GM08714 (cell line): ENCODE measurements around the gene BCKDHA.

Source experiments
- H3K4me3 ChIP-seq: fragments of 200-500 bp; sonication (Bioruptor generic); 2 replicates; pipeline ENCODE4 v1.5.1; 2014; ENCODE audit warnings: mild to moderate bottlenecking, low read length, inconsistent platforms
- ZNF274 ChIP-seq: IDR thresholded peaks from 2 replicates; pipeline ENCODE4 v1.6.1; 2012; ENCODE audit warnings: mild to moderate bottlenecking, low read depth, low read length

BCKDHA gene

DNA sequence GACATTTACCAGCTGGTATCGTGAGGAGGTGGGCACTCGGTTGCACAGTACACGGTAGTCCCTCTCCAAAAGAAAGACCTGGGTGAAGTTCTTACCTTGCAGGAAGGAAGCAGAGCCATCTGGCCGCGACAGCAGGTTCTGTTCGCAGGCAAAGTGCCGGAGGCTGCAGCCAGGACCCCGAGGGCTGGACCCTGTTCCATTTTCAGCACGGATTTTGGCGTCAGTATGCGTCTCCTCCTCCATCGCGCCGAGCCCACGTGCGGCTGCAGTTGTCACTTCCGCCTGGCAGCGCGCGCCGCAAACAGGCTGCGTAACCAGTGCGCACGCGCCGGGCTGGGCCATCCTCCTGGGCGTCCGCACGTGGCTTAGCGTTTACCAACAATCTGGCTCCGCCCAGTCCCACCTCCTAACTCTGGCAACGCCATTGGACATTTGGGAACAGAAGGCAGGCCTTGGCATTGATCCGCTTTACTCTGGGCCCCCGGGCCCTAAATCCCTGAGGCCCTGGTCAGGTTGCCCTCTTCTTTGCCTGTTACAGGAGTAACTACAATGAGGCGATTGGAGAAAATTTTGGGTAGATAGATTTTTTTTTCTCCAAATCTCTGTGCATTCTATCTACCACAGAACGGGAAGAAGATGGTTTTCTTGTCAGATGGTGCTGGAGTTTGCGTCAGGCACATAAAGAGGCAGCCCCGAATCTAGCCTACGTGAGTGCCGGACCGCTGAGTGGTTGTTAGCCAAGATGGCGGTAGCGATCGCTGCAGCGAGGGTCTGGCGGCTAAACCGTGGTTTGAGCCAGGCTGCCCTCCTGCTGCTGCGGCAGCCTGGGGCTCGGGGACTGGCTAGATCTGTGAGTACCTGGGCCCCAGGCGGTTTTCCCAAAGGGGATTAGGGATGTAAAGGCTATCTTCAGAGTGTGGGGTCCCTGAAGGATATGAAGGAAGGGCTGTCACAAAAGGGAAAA lies at the start of gene BCKDHA, which contains the start of gene EXOSC5:
TSS of gene BCKDHA (plus strand) at position 733 of the 964 bp plus-strand sequence. CDS start at position 743, 10 bp downstream.
TSS of gene EXOSC5 (minus strand) at position 274 of the 964 bp plus-strand sequence. CDS start at position 243, 31 bp downstream.
- H3K4me3 ChIP-seq = peak within 1 kb of the TSS; percentile 99
- no peak for TF ChIP-seq ZNF274

DNA sequence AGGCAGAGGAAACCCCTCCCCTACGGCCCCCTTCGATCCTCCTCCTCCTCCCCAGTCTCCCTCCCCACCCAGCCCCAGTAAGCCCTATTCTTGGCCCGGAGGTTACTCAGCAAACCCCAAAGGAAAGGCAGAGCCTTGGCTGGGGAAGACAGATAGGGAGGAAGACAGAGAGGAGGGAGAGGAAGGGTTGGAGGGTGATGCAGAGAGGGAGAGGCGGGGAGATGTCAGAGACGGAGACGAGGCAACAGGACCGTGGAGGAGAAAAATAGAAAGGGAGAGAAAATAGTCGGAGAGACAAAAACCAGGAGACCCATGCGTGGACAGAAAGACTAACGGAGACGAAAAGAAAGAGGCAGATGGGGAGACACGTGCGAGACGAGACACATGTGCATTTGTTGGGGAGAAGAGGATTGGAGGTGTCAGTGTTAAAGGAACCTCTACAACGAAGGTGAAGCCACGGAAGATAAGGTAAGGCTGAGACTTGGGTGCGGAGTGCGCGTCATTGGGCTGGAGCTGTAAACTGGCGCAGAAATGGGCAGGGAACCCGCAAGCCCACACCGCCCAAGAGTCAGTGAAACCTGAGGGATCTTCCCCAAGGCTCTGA lies 46.8 kb upstream of the BCKDHA start:
- no peak for TF ChIP-seq ZNF274
- H3K4me3 ChIP-seq = peak overlapping the region; percentile 78

DNA sequence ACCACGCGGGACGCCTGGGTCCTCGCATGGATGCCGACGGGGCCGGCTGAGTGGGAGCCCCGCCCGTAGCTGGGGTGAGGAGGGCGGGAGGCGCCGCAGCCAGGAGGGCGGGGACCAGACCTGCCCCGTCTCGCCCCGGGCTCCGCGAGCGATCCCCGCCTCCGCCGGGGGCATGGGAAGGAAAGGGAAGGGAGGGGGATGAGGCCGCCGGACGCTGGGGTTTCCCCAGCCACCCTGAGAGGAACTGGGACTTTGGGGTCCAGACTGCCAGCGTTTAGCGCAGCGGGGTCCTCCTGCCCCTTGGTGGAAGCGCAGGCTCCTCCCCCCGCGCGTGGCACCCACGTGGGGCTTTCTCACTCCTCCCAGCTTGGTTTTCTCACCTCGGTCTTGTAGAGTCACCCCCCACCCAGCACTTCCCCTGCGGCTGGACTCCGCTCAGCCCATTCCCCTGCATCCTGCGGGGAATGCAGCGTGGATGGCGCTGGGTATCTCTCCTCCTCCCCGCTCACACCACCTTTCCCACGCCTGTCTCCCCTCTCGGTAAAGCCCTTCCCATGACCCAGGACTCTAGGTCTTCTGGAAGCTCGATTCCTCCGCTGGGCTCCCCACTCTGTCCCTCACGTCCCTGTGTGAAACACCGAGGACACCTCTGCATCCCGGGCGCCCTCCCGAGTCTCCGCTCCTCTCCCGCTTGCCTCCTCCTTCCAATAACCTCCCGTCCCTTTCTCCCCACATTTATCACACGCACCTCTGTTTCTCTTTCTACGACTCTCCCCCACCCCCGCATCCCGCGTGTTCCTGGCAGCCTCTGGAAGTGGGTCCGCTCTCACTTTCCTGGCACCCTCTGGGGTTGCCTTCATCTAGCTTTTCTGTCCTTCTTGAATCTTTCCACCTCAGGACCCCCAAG lies 46.0 kb upstream of the BCKDHA start:
- TF ChIP-seq ZNF274 = no peak
- H3K4me3 ChIP-seq = peak overlapping the region; percentile 78

DNA sequence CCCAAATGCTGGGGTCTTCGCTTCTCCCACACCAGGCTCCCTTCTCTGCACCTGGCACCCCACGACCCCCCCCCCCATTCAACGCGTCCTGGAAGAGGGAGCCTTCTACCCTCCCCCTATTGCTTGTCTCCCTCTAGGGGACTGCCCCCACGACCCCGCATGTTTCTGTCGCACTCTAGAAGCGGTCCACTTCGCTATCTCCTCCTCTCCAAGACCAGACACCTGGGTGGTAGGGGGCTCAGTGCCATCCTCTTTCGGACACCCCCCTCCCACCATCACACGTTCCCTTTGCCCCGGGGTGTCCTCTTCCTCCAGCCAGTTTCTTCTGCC lies 45.4 kb upstream of the BCKDHA start:
- TF ChIP-seq ZNF274 = no peak
- peak overlapping the region; percentile 78 for H3K4me3 ChIP-seq

DNA sequence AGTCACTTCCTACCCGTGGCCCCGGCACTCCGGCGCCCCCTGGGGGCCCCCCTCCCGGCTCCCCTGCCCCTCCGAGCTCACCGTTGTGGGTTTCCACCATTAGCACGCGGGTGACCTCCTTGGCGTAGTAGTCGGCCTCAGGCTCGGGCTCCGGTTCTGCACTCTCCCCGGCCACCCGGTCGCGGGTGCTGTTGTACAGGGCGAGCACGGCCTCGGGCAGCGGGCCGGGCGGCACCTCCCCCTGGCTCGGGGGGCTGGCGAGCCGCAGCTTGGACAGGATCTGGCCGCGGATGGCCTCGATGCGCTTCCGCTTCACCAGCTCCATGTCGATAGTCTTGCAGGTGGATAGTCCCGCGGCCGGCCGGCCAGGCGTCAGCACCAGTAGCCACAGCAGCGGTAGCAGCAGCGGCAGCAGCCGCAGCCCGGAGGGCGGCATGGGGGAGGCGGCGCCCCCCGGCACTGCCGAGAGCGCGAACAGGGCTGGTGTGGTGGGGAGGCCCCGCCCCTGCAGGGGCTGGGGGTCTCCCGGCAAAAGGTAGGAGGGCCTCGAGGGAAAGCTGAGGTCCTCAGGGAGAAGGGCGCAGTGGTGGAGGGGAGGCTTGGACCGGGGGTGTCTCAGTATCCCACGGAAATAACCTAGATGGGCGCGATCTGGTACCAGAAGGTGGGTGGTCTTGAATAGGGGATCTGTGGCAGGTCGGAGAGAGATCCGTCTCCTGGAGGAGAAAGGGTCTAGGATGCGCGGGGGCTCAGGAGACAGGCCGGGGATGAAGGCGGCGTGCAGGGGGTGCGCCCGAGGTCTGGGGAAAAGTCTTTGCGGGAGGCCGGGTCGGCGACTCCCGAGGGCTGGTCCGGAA lies 44.8 kb upstream of the BCKDHA start:
- TF ChIP-seq ZNF274 = no peak
- H3K4me3 ChIP-seq = peak overlapping the region; percentile 78

DNA sequence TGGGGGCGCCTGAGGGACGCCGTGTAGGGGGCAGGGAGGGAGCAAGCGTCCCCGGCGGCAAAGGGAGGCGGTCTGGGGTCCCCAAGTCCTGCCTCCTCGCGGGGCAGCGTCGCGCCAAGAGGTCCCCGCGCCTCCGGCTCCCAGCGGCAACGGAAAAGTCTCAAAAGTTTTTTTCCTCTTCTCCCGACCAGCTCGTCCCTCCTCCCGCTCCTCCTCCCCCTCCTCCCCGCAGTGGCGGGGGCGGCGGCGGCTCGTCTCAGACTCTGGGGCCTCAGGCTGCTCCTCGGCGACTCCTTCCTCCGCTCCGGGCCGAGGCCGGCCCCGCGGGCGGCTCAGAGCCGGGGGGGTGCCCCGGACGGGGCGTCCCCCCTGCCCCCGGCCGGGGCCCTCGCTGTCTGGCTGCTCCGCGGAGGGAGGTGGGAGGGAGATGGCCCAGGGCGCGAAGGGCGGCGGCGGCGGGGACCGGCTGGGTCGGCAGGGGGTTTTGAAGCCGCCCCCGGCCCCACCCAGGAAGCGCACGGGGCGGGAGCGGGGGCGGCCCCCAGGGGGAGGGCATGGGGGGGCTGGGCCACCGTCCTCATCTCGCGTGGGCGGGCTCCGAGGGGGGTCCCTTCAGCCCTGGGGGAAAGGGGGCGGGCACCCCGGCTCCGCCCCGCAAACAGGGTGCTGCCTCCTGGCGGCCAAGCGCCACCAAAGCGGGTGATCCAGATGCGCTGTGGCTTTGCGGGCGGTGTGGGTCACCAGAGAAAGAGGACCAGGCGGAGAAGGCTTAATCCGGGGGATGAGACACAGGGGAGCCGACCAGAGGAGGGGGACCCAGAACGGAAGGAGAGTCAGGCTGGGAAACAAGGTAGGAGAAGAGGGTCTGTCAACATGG lies 43.9 kb upstream of the BCKDHA start, which contains the start of gene TGFB1:
TSS of gene TGFB1 (minus strand) at position 457 of the 877 bp plus-strand sequence. CDS start 878 bp downstream, outside the sequence.
- no peak for TF ChIP-seq ZNF274
- peak within 1 kb of the TSS; percentile 78 for H3K4me3 ChIP-seq

DNA sequence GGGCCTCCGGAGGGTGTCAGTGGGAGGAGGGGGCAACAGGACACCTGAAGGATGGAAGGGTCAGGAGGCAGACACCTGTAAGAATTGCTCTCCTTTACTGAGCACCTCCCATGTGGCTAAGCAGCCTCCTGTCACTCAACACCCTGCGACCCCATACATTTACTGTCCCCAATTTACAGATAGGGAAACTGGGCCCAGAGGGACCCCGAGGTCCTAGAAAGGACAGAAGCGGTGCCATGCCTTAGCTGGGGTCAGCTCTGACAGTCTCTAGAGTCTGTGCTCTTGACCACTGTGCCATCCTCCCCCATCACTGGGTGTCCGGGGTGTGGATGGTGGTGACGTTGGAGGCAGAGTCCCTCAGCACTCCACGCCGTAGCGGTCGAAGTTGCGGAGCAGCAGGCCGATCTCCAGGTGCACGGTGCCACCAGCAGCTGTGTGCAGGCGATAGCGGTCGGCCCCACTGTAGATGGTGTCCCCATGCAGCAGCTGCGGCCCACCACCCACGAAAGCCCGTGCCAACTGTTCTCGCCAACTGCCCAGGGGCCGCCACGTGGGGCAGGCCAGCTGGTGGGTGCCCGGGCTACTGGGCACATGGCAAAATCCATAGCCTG lies 43.2 kb upstream of the BCKDHA start:
- TF ChIP-seq ZNF274 = no peak

DNA sequence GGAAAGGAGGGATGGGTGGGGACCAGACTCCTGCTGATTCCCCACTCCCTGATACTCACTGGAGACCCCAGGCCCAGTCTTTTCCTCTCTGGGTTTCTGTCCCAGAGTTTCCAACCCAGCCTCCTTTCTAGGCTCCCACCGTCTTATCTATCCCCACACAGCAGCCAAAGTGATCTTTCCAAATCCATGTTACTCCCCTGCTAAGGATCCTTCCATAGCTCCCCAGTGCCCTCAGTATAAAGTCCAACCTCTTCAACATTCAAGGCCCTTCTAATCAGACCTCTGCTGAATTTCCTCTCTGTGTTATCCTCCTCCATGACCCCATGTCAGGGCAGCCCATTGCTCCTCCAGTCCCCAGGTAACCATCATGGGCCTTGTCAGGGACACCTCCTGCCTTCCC lies 42.6 kb upstream of the BCKDHA start:
- no peak overlapping the region for H3K4me3 ChIP-seq
- TF ChIP-seq ZNF274 = no peak

More for the DNA sequence above, 43.2 kb upstream of the BCKDHA start:
- peak overlapping the region; percentile 12; the same call in 1 of the 2 replicates for H3K4me3 ChIP-seq

DNA sequence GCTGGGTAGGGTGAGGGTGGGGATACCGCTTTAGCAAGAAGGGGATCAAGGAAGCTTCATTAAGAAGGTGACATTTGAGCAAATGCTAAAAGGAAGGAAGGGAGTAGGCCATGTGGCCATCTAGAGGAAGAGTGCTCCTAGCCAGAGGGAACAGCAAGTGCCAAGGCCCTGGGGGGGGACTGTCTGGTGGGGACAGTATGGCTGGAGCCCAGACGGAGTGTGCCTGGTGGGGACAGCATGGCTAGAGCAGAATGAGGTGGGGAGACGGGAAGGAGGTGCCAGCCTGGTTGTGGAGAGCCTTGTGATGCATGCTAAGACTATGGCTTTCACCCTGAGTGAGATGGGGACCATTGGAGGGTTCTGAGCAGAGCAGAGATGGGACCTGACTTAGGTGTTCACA lies 41.8 kb upstream of the BCKDHA start:
- TF ChIP-seq ZNF274 = no peak
- H3K4me3 ChIP-seq = no peak overlapping the region

DNA sequence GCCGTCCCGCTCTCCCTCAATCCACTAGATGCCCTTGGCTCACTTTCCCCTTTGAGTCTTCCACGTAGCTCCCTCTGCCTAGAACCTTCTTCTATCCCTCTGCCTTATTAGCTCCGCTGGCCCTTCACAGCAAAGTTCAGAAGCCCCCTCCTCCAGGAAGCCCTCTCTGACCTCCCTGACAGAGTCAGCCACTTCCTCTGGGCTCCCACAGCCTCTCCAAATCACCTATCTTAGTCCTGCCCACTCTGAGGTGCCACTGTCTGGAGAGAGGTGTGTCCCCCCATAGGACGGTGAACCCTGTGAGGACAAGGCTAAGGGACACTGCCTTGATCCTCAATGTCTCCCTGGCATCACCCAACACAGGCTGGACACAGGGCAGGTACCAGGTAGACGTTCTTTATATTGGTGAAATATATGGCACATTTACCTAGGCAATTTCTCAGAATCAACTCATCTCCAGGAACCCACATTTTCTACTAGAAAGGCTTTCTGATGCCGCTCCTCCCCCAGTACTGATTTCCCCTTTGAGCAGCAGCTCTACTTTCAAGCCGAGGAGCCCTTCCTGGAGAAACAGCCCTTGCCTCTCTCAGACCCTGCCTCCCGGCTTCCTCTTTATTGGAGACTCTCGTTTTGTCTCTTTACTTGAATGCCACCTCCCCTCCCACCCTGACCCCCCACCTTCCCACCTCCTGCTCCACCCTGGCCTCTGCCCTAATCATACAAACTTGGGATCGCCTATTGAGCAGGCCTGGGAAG lies 40.5 kb upstream of the BCKDHA start:
- no peak overlapping the region for H3K4me3 ChIP-seq
- TF ChIP-seq ZNF274 = no peak

DNA sequence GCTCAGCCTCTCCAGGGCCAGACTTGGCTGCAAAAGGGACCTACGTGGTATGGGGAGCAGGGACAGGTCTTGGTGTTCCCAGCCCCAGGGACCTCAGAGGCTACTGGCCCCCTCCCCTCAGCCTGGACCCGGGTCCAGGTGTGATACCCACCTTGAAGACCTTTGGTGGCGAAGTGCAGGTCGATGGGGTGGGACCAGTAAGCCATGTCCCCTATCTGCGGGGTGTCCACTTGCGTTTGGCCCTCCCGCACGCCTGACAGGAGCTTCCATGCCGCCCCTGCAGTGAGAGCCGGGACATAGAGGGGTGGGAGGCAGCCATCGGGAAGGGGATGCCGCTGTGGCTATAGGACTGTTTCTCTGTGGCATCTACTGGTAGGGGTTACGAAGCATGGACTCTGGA lies 39.9 kb upstream of the BCKDHA start:
- H3K4me3 ChIP-seq = no peak overlapping the region
- no peak for TF ChIP-seq ZNF274

DNA sequence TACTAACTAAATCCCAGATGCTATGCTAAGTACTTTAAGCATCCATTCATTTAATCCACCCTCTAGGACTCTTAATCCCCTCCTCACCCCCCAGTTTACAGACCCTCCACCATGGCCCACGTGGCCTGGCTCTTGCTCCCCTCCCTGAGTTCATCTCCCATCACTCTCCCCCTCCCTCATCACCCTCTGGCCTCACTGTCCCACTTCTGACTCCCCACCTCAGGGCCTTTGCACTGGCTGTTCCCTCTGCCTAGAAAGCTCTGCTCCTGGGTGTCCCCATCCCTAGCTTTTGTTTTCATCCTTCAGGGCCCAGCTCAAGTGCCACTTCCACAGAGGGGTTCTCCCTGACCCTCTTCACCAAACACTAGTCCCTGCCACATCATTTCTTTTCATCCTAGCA lies 37.9 kb upstream of the BCKDHA start:
- TF ChIP-seq ZNF274 = no peak
- no peak overlapping the region for H3K4me3 ChIP-seq
